CD4-positive, alpha-beta T cell (primary cell): Measurements from ENCODE around the gene MEX3A. TPM values are rescaled to one million over a fixed set of nuclear protein-coding genes. Genes with fewer than 3 reads are reported as not detected.

Experiments used
- ATAC-seq: fragments of 200-7000 bp; cut with Tn5 transposase; one replicate; pipeline ENCODE4 v1.10.0; 2022; ENCODE audit warnings: mild to moderate bottlenecking; ENCODE audit not compliant: poor library complexity
- CTCF ChIA-PET: fragments of 350-600 bp; sonication (Branson Sonifier 250); formaldehyde crosslinking; loops from one replicate; lab custom pipeline; 2021; ENCODE audit warnings: antibody characterized with exemption, inconsistent platforms; lab: Charles Lee
- POLR2A ChIA-PET: fragments of 350-600 bp; sonication (Branson Sonifier 250); formaldehyde crosslinking; loops from one replicate; lab custom pipeline; 2021; ENCODE audit warnings: antibody characterized with exemption, inconsistent platforms; lab: Charles Lee
- DNase-seq, 14 experiments: peaks; one replicate each; pipeline ENCODE4 v3.0.0-alpha.2; 2013 to 2020; ENCODE audit warnings: mixed read lengths in 2 of 14
- H3K27ac ChIP-seq, 2 donors: one replicate each; pipeline versions ENCODE4 v1.5.1 to v1.7.0; 2013; ENCODE audit warnings: low read length in 2 of 2, low read depth in 1 of 2, mild to moderate bottlenecking in 1 of 2
- H3K27me3 ChIP-seq, 2 experiments: 1 replicate in 1 of 2; 2 replicates in 1 of 2; pipeline versions ENCODE4 v1.6.1 to v1.7.0; 2013; ENCODE audit warnings: low read length in 2 of 2, control low read depth in 1 of 2, mild to moderate bottlenecking in 1 of 2, moderate library complexity in 1 of 2; ENCODE audit not compliant: insufficient read depth in 2 of 2, control insufficient read depth in 1 of 2
- H3K36me3 ChIP-seq: one replicate; pipeline ENCODE4 v1.6.1; 2013; ENCODE audit warnings: low read length, control low read depth; ENCODE audit not compliant: insufficient read depth
- H3K4me1 ChIP-seq: one replicate; pipeline ENCODE4 v1.6.1; 2013; ENCODE audit warnings: low read length, control low read depth; ENCODE audit not compliant: insufficient read depth
- H3K4me3 ChIP-seq: one replicate; pipeline ENCODE4 v1.5.1; 2013; ENCODE audit warnings: mild to moderate bottlenecking, low read length, moderate library complexity
- H3K9me3 ChIP-seq, 2 experiments: 1 replicate in 1 of 2; 2 replicates in 1 of 2; pipeline versions ENCODE4 v1.6.1 to v1.7.0; 2013; ENCODE audit warnings: low read length in 2 of 2, mild to moderate bottlenecking in 2 of 2, control low read depth in 1 of 2, moderate library complexity in 1 of 2; ENCODE audit not compliant: control insufficient read depth in 1 of 2, insufficient read depth in 1 of 2
- H3K27ac Mint-ChIP-seq: one replicate; pipeline ENCODE4 v1.8.0; 2020; ENCODE audit warnings: mixed read lengths
- H3K27me3 Mint-ChIP-seq: one replicate; pipeline ENCODE4 v1.8.0; 2021; ENCODE audit warnings: mixed read lengths
- H3K36me3 Mint-ChIP-seq: one replicate; pipeline ENCODE4 v1.8.0; 2021; ENCODE audit warnings: low read depth, mixed read lengths
- H3K4me1 Mint-ChIP-seq: one replicate; pipeline ENCODE4 v1.8.0; 2021; ENCODE audit warnings: low read depth, mixed read lengths
- H3K4me3 Mint-ChIP-seq: one replicate; pipeline ENCODE4 v1.8.0; 2020; ENCODE audit warnings: mild to moderate bottlenecking, mixed read lengths
- H3K9me3 Mint-ChIP-seq: one replicate; pipeline ENCODE4 v1.8.0; 2020; ENCODE audit warnings: mixed read lengths
- CTCF ChIP-seq: fragments of 200-600 bp; IDR thresholded peaks from one replicate; pipeline ENCODE4 v1.8.0; 2022; ENCODE audit warnings: antibody characterized with exemption, mild to moderate bottlenecking
- intact Hi-C, 2 experiments: fragments of 100-400 bp; cut with DNase I in 1 of 2; cut with micrococcal nuclease in 1 of 2; formaldehyde crosslinking; loops; one replicate each; pipeline versions ENCODE4 v1.15.1 to v1.9.0; 2023 to 2025; cut with DNase I, micrococcal nuclease
- total RNA-seq, 174 experiments: library from RNA in 2 of 174; stranded (reverse) in 2 of 174; gene quantifications; one replicate each; pipeline ENCODE4 v1.2.3 and lab custom pipeline; 2021 to 2026

MEX3A gene
- total RNA-seq, 2 experiments from 2014 or later = 0.27 to 0.36 TPM

DNA sequence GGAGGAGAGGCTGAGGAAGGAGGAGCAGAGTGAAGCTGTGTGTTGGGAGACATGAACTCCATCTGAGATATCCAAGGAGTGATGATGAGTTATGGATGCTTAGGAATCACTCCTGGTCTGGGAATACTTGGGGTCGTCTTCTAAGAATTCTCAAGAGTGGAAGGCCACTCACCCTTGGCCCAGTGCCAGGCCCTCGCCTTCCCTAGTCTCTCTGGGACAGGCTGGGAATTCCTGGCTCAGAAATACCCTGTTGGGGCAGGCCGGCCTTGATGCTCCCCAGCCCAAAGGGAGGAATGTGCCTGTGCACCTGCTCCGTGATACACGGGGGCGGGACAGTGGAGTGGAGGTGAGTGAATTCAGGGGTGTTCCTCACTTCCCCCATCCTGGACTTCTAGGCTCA lies 19.6 kb upstream of the MEX3A start:
- Mint-ChIP-seq H3K4me1 (peaks cover 61% of the 10 kb centered on the region), H3K36me3 (peaks cover 4% of the 10 kb centered on the region), H3K9me3 (no peaks in the 10 kb centered on the region), H3K4me3 (no peak overlapping the region), H3K27ac (peak overlapping the region; percentile 7), H3K27me3 (no peaks in the 10 kb centered on the region)
- intact Hi-C loops = no loop called here
- no peak for TF ChIP-seq CTCF
- DNase-seq = no peak
- Histone ChIP-seq H3K4me3 (no peak overlapping the region), H3K27ac (no peak overlapping the region), H3K27me3 (no peaks in the 10 kb centered on the region), H3K36me3 (no peaks in the 10 kb centered on the region), H3K4me1 (peaks cover 64% of the 10 kb centered on the region), H3K9me3 (no peaks in the 10 kb centered on the region)
- ATAC-seq = no peak
- ChIA-PET CTCF (no interaction called here), POLR2A (no interaction called here)

DNA sequence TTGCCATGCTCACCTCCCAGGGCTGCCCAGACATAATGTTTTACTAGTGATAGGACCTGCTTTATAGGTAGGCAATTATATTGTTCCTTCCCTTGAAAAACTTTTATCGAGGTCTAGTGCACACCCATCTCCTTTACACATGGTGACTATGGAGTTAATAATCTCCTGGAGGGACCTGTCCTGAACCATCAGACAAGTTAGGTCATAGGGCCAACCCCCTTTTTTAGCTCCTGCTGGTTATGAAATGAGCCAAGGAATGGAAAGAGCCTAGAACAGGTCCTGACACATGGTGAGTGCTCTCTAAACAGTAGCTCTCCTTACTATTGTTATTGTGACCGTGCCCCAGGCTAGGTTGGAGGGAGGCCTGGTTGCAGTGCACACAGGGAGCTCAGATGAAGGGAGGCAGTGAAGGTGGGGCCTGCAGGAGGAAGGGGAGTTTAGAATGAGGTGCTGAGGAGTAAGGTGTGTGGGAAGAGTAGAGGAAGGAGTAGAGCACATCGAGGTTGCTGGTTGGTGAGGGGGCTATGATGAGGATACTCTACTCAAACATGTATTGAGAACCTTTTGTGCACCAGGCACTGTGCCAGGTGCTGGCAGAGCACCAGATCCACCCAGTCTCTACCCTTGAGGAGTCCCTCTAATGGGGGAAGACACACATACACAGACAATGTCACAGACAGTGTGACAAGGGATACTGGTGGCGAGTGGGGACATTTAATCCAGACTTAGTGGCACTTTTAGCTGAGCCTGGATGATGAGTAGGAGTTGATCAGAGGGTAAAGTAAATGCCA lies 18.1 kb upstream of the MEX3A start:
- Histone ChIP-seq H3K4me3 (no peak overlapping the region), H3K27me3 (no peaks in the 10 kb centered on the region), H3K4me1 (peaks cover 66% of the 10 kb centered on the region), H3K9me3 (no peaks in the 10 kb centered on the region), H3K27ac (no peak overlapping the region), H3K36me3 (no peaks in the 10 kb centered on the region)
- POLR2A ChIA-PET = interaction anchor here (1.5 to 1.8 kb wide), 2 partner anchors 26 to 28 kb away, joined by 8 read pairs; no protein-coding TSS in a partner anchor
- peak in 1 of 14 experiments; percentile 50 for DNase-seq
- no peak for ATAC-seq
- Mint-ChIP-seq H3K4me3 (no peak overlapping the region), H3K36me3 (no peaks in the 10 kb centered on the region), H3K27ac (peak overlapping the region; percentile 35), H3K9me3 (no peaks in the 10 kb centered on the region), H3K27me3 (no peaks in the 10 kb centered on the region), H3K4me1 (peaks cover 60% of the 10 kb centered on the region)
- CTCF ChIA-PET = interaction anchor here (1.0 to 6.8 kb wide), 3 partner anchors 28 to 125 kb away, joined by 3 to 194 read pairs (median 4); no protein-coding TSS in a partner anchor
- intact Hi-C loops = no loop called here
- no peak for TF ChIP-seq CTCF

DNA sequence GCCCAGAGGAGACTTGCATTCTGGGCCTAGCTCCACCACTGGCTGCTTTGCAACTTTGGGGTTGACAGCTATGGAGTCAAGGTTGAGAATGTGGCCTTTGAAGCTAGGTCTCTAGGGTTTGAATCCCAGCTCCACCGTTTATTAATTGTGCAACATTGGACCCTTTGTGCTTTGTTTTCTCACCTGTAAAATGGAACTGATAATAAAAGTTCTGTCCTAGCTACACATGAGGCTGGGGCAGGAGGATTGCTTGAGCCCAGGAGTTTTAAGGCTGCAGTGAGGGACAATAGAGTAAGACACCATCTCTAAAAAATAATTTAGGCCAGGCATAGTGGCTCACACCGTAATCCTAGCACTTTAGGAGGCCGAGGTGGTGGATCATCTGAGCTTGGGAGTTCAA lies 17.0 kb upstream of the MEX3A start:
- POLR2A ChIA-PET = interaction anchor here (1.5 to 4.3 kb wide), 3 partner anchors 16 to 29 kb away, joined by 8 to 23 read pairs (median 8); partner anchors contain the start of gene LMNA
- H3K27ac Mint-ChIP-seq = no peak overlapping the region
- intact Hi-C loops = no loop called here

More for the DNA sequence above, 17.0 kb upstream of the MEX3A start:
- H3K4me3 ChIP-seq = no peak overlapping the region
- no peaks in the 10 kb centered on the region for H3K27me3 ChIP-seq
- Mint-ChIP-seq H3K27me3 (no peaks in the 10 kb centered on the region), H3K36me3 (no peaks in the 10 kb centered on the region), H3K9me3 (no peaks in the 10 kb centered on the region), H3K4me1 (peaks cover 50% of the 10 kb centered on the region), H3K4me3 (no peak overlapping the region)
- no peaks in the 10 kb centered on the region for H3K36me3 ChIP-seq
- H3K27ac ChIP-seq = no peak overlapping the region
- no peak for DNase-seq
- CTCF ChIA-PET = interaction anchor here (1.0 to 6.8 kb wide), 3 partner anchors 30 to 126 kb away, joined by 3 to 194 read pairs (median 4); no protein-coding TSS in a partner anchor
- TF ChIP-seq CTCF = no peak
- no peaks in the 10 kb centered on the region for H3K9me3 ChIP-seq
- peaks cover 61% of the 10 kb centered on the region for H3K4me1 ChIP-seq
- no peak for ATAC-seq
